ENCODE data around the gene MOB2.

The MOB2 gene

GRCh38 chr11:1484695-1485503 is 1.7 kb downstream of the MOB2 start:
- H3K27me3 ChIP-seq = no peaks in the 10 kb centered on the region
- no peak overlapping the region for H3K4me3 ChIP-seq (ENCODE audit: low read depth, low read length)
- TF ChIP-seq CTCF (IDR thresholded peaks at IDR 0.05; ENCODE audit: low read depth, low read length) = 0 out of 2 replicates have a peak, but pooled peaks have one; percentile 6
- H3K36me3 ChIP-seq = no peaks in the 10 kb centered on the region
- no peaks in the 10 kb centered on the region for H3K9me3 ChIP-seq
- no peaks in the 10 kb centered on the region for H3K4me1 ChIP-seq
- DNase-seq = no peak

- no peak for TF ChIP-seq CTCF (IDR thresholded peaks at IDR 0.05; ENCODE audit: low read depth, low read length)
- Histone ChIP-seq H3K36me3 (no peaks in the 10 kb centered on the region), H3K4me1 (no peaks in the 10 kb centered on the region), H3K27me3 (no peaks in the 10 kb centered on the region), H3K9me3 (no peaks in the 10 kb centered on the region), H3K4me3 (ENCODE audit: low read depth, low read length) (no peak overlapping the region)
- peak; percentile 3 for DNase-seq
Observed at GRCh38 chr11:1484061-1484671, 2.4 kb downstream of the MOB2 start.

- DNase-seq = no peak
- no peak overlapping the region for H3K4me3 ChIP-seq (ENCODE audit: low read depth, low read length)
- no peaks in the 10 kb centered on the region for H3K27me3 ChIP-seq
- H3K9me3 ChIP-seq = no peaks in the 10 kb centered on the region
- TF ChIP-seq CTCF (IDR thresholded peaks at IDR 0.05; ENCODE audit: low read depth, low read length) = no peak
- H3K36me3 ChIP-seq = no peaks in the 10 kb centered on the region
- no peaks in the 10 kb centered on the region for H3K4me1 ChIP-seq
Observed at GRCh38 chr11:1483445-1483961, 3.1 kb downstream of the MOB2 start.

GRCh38 chr11:1482581-1483444 is 3.8 kb downstream of the MOB2 start:
- no peaks in the 10 kb centered on the region for H3K9me3 ChIP-seq
- H3K27me3 ChIP-seq = no peaks in the 10 kb centered on the region
- H3K4me1 ChIP-seq = no peaks in the 10 kb centered on the region
- no peaks in the 10 kb centered on the region for H3K36me3 ChIP-seq
- H3K4me3 ChIP-seq (ENCODE audit: low read depth, low read length) = no peak overlapping the region
- no peak for TF ChIP-seq CTCF (IDR thresholded peaks at IDR 0.05; ENCODE audit: low read depth, low read length)
- DNase-seq = peak; percentile 4

GRCh38 chr11:1481861-1482441 is 4.6 kb downstream of the MOB2 start:
- H3K4me1 ChIP-seq = no peaks in the 10 kb centered on the region
- no peak for TF ChIP-seq CTCF (IDR thresholded peaks at IDR 0.05; ENCODE audit: low read depth, low read length)
- no peak overlapping the region for H3K4me3 ChIP-seq (ENCODE audit: low read depth, low read length)
- no peaks in the 10 kb centered on the region for H3K36me3 ChIP-seq
- H3K9me3 ChIP-seq = no peaks in the 10 kb centered on the region
- DNase-seq = peak; percentile 1
- no peaks in the 10 kb centered on the region for H3K27me3 ChIP-seq

Data from BE2C (cell line).